Nephron progenitor cell (in vitro differentiated cells): ENCODE measurements around the gene C5orf47.
"Not testable (repeated sequence)": the region's sequence is repeated elsewhere in the genome, so short reads cannot be mapped to it uniquely, and the experiment has no call there.

Experiments
- DNase-seq: peaks from one replicate; pipeline ENCODE4 v3.0.0; 2021
- H3K27ac Mint-ChIP-seq: 2 replicates; pipeline ENCODE4 v1.8.0; 2021; ENCODE audit warnings: mild to moderate bottlenecking, moderate library complexity, mixed read lengths
- H3K27me3 Mint-ChIP-seq: 2 replicates; pipeline ENCODE4 v1.8.0; 2021; ENCODE audit warnings: mild to moderate bottlenecking, low read depth, mixed read lengths; ENCODE audit not compliant: poor library complexity
- H3K36me3 Mint-ChIP-seq: 2 replicates; pipeline ENCODE4 v1.8.0; 2021; ENCODE audit warnings: low read depth, mixed read lengths
- H3K4me1 Mint-ChIP-seq: 2 replicates; pipeline ENCODE4 v1.8.0; 2021; ENCODE audit warnings: mixed read lengths
- H3K4me3 Mint-ChIP-seq: 2 replicates; pipeline ENCODE4 v1.8.0; 2021; ENCODE audit warnings: mild to moderate bottlenecking, moderate library complexity, mixed read lengths
- H3K9me3 Mint-ChIP-seq: 2 replicates; pipeline ENCODE4 v1.8.0; 2021; ENCODE audit warnings: mild to moderate bottlenecking, moderate library complexity, mixed read lengths
- TF ChIP-seq, protein P1 (sequence below): fragments of 200-600 bp; sonication (generic); IDR thresholded peaks from 2 replicates; pipeline ENCODE4 v1.5.0; 2021; ENCODE audit warnings: antibody characterized with exemption

C5orf47 gene

DNA sequence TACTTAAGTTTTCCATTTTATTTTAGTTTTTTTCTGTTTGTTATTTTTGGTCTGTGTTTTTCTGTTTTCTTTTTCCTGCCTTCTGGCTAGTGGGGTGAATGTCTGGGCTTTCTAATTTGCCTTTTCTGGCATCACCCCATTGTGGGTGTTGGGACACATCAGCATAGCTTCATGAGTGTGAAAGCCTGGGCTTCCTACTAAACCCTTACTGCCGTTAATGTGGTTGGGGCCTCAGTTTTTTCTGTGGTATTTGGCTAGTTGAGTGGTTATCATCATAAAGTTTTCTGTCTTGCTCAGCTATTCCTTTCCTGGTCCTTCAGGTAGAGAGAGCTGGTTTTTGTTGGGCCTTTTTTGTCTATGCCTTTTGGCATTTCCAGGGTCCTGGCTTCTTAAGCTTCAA, 21.4 kb downstream of the C5orf47 start:
- Mint-ChIP-seq H3K27ac (no peak overlapping the region), H3K9me3 (peaks cover 16% of the 10 kb centered on the region), H3K4me1 (no peaks in the 10 kb centered on the region), H3K27me3 (peaks cover 5% of the 10 kb centered on the region), H3K36me3 (no peaks in the 10 kb centered on the region), H3K4me3 (no peak overlapping the region)
- TF ChIP-seq, protein P1, sequence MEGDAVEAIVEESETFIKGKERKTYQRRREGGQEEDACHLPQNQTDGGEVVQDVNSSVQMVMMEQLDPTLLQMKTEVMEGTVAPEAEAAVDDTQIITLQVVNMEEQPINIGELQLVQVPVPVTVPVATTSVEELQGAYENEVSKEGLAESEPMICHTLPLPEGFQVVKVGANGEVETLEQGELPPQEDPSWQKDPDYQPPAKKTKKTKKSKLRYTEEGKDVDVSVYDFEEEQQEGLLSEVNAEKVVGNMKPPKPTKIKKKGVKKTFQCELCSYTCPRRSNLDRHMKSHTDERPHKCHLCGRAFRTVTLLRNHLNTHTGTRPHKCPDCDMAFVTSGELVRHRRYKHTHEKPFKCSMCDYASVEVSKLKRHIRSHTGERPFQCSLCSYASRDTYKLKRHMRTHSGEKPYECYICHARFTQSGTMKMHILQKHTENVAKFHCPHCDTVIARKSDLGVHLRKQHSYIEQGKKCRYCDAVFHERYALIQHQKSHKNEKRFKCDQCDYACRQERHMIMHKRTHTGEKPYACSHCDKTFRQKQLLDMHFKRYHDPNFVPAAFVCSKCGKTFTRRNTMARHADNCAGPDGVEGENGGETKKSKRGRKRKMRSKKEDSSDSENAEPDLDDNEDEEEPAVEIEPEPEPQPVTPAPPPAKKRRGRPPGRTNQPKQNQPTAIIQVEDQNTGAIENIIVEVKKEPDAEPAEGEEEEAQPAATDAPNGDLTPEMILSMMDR: no peak
- no peak for DNase-seq

DNA sequence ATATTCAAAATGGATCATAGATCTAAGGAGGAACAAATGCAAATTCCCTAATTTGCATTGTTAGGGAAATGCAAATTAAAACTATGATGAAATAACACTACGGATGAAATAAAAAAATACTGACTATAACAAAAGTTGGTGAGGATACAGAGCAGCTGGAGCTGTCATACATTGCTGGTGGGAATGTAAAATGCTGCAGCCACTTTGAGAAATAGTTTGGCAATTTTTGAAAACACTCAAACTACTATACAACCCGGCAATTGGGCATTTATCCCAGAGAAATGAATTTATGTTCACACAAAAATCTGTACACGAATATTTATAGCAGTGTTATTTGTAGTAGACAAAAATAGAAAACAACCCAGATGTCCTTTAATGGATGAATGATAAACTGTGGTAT, 22.5 kb downstream of the C5orf47 start:
- H3K9me3 Mint-ChIP-seq: peaks cover 16% of the 10 kb centered on the region
- DNase-seq: no peak
- H3K36me3 Mint-ChIP-seq: no peaks in the 10 kb centered on the region
- no peaks in the 10 kb centered on the region for H3K4me1 Mint-ChIP-seq
- H3K27me3 Mint-ChIP-seq: peaks cover 5% of the 10 kb centered on the region
- H3K27ac Mint-ChIP-seq: no peak overlapping the region
- TF ChIP-seq, protein P1: no peak
- H3K4me3 Mint-ChIP-seq: no peak overlapping the region

DNA sequence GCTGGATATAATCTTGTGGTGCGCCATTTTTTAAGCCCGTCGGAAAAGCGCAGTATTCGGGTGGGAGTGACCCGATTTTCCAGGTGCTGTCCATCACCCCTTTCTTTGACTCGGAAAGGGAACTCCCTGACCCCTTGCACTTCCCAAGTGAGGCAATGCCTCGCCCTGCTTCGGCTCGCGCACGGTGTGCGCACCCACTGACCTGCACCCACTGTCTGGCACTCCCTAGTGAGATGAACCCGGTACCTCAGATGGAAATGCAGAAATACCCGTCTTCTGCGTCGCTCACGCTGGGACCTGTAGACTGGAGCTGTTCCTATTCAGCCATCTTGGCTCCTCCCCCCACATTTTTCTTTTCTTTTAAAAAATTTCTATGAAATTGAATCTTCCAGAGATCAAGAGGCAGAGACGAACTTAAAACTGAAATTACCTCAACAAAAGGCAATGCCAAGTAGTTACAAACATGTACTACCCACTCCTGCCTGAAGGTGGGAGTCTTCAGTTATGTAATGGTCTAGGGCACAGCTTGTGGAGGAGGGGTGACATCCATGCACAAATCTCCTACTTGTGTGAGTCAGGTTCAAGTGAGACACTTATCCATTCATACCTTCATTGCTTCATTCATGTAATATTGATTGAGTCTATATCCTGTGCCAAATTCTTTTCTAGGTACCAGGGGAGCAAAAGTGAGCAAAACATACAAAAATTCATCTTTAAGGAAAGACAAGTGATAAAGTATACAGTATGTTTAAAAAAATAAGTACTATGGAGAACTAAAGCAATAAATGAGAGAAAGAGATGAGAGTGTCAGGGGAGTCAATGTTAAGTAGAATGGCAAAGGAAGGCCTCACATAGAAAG, 31.3 kb downstream of the C5orf47 start:
- not testable (repeated sequence) for H3K27me3 Mint-ChIP-seq, H3K27ac Mint-ChIP-seq
- Mint-ChIP-seq H3K4me1 (peaks cover 22% of the 10 kb centered on the region), H3K9me3 (peaks cover 29% of the 10 kb centered on the region), H3K4me3 (peak overlapping the region; percentile 76), H3K36me3 (peaks cover 14% of the 10 kb centered on the region)
- DNase-seq: peak; percentile 14
- TF ChIP-seq, protein P1: peak; percentile 36

DNA sequence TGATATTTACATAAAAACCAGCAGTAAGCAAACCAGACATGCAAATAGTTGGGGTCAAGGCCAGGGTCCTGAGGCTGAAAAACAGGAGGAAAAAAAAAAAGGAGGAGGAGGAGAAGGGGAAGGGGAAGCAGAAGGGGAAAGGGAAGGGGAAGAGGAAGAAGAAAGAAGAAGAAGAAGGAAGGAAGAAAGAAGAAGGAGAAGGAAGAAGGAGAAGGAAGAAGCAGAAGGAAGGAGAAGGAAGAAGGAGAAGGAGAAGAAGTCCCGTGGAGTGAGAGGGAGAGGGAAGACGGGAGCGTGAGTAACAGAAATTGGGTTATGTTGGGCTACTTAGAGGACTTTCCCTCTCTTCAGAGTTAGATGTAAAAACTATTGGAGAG, 31.9 kb downstream of the C5orf47 start:
- peaks cover 22% of the 10 kb centered on the region for H3K4me1 Mint-ChIP-seq
- no peak for DNase-seq
- TF ChIP-seq, protein P1: no peak
- H3K27ac Mint-ChIP-seq: no peak overlapping the region
- peaks cover 29% of the 10 kb centered on the region for H3K9me3 Mint-ChIP-seq
- no peak overlapping the region for H3K4me3 Mint-ChIP-seq
- peaks cover 4% of the 10 kb centered on the region for H3K27me3 Mint-ChIP-seq
- peaks cover 14% of the 10 kb centered on the region for H3K36me3 Mint-ChIP-seq

DNA sequence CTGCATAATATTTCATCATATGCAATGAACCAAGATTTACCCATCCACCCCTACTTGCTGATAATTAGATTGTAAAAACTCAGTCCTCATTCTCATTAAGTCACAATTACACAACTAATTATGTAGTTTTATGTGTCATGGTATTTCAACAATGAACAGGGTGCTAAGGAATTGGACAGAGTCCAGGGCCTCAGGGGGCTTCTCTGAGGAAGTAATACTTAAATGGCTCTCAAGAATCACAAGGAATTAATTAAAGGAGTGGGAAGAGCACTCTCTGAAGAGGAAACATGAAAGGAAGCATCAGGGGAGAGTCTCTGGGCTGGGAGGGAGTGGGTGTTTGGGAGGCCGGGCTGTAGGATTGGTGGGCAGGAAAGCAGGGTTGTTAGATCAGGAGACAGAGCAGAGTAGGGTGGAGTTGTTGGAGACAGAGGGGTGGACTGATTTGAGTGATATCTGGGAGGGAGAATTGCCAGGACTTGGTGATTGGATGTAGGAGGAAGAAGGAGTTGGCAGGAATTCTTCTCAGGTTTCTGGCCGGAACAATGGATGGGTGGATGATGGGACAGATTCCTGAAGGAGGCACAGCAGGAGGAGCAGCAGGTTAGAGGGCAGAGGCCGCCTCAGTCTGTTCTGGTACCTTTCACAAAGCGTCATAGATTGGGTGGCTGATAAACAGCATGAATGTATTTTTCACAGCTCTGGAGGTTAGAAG, 33.6 kb downstream of the C5orf47 start:
- Mint-ChIP-seq H3K36me3 (peaks cover 14% of the 10 kb centered on the region), H3K4me3 (peak overlapping the region; percentile 31), H3K27ac (peak overlapping the region; percentile 68), H3K9me3 (peaks cover 27% of the 10 kb centered on the region), H3K27me3 (peaks cover 4% of the 10 kb centered on the region), H3K4me1 (peaks cover 22% of the 10 kb centered on the region)
- DNase-seq: no peak
- TF ChIP-seq, protein P1: no peak
